Skin epidermis (tissue), 12 donors: Measurements from ENCODE around the gene SCARB1.

Experiments used
- H3K27ac ChIP-seq, 21 experiments: fragments of 200-600 bp; sonication (generic) in 11 of 21; one replicate each; pipeline ENCODE4 v1.5.0; 2020; ENCODE audit warnings: mild to moderate bottlenecking in 3 of 21, inconsistent platforms in 2 of 21, moderate library complexity in 2 of 21
- H3K4me3 ChIP-seq, 7 experiments: fragments of 200-600 bp; sonication (generic) in 2 of 7; one replicate each; pipeline ENCODE4 v1.5.0; 2020; ENCODE audit warnings: inconsistent platforms in 2 of 7, mild to moderate bottlenecking in 2 of 7, moderate library complexity in 1 of 7

The SCARB1 gene

GRCh38 chr12:124742678-124743077 is 121.0 kb downstream of the SCARB1 start:
- H3K4me3 ChIP-seq, result no peak overlapping the region
- no peak overlapping the region for H3K27ac ChIP-seq

DNA sequence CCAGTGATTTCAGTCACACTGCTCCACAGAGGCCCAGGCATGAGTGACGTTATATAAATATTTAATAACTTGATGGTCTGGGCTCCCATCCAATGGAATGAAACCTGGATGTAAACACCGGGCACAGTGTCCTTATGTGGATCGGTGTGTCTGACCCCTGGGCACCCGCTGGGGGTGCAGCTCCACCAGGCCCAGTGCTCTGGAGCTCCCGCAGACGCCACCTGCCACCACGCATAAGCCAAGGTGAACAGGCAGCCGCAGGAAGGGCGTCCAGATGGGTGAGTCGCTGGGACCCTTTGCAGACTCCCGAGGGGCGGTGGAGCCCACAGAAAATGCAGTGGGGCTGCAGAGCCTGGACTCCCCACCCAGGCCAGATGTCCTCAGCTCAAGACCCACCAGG is 121.6 kb downstream of the SCARB1 start:
- H3K27ac ChIP-seq, result no peak overlapping the region

DNA sequence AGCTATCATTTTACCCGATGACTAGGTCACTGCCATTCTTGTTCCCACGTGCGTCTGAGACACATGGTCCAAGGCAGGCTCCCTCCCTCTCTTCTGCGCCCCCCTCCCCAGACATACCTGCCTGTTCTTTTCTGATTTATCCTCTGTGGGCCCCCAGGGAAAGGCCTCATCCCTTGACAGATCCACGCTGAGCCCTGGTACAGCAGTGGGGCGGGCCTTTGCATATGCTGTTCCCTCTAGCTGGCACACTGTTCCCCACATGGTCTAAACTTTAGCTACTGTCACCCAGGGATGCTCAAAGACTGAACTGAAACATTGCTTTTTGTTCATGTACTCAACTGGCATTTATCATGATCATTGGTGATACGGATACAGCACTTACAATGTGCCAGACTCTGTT is 122.5 kb downstream of the SCARB1 start:
- Histone ChIP-seq H3K27ac (peak overlapping the region in 2 of 21 experiments; percentile 8 to 43), H3K4me3 (no peak overlapping the region)

More for the DNA sequence above, 121.6 kb downstream of the SCARB1 start:
- H3K4me3 ChIP-seq, result no peak overlapping the region

GRCh38 chr12:124740691-124741137 is 123.0 kb downstream of the SCARB1 start:
- no peak overlapping the region for H3K4me3 ChIP-seq
- H3K27ac ChIP-seq, result peak overlapping the region in 5 of 21 experiments; percentile 8 to 43 (median 19)

DNA sequence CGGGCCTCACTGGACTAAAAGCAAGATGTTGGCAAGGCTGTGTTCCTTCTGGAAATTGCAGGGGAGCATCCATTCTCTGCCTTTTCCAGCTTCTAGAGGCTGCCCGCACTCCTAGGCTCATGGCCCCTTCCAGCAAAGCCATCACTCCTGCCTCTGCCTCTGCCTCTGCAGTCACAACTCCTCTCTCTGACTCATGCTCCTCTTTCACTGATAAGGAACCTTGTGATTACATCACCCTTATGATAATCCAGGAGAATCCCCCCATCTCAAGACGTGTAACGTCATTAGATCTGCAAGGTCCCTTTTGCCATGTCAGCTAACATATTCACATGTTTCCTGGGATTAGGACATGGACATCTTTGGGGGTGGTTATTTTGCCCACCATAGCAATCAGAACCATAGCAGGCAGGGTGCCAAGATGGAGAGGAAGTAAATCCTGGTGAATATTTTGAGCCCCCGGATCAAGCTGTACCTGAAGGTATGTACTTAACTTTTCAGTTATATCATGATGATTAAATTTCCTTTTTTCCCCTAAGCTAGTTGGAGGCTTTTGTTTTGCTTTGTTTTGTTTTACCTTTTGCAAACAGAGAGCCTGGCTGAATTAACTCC is 123.6 kb downstream of the SCARB1 start:
- H3K27ac ChIP-seq, result peak overlapping the region in 4 of 21 experiments; percentile 8 to 41 (median 15)
- no peak overlapping the region for H3K4me3 ChIP-seq

GRCh38 chr12:124738636-124739467 is 124.8 kb downstream of the SCARB1 start:
- Histone ChIP-seq H3K4me3 (no peak overlapping the region), H3K27ac (no peak overlapping the region)

- Histone ChIP-seq H3K4me3 (no peak overlapping the region), H3K27ac (no peak overlapping the region)
Measured at GRCh38 chr12:124737772-124738635, 125.7 kb downstream of the SCARB1 start.

DNA sequence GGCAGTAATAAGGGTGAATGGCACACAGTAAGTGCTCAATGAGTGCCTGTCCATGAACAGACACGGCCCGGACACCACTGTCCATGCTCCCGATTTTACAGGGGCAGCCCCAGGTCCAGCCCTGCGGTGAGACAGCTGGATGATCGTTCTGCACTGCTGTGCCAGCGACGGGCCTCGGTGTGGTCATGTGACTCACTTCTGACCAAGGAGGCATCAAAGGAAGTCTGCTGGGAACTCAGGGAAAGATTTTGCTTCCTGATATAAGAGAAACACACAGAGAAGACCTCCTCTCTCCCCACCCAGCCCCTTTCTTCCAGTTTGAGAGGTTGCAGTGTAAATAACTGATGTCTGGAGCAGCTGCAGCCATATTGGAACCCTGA is 126.6 kb downstream of the SCARB1 start:
- Histone ChIP-seq H3K27ac (peak overlapping the region in 2 of 21 experiments; percentile 42 to 73), H3K4me3 (no peak overlapping the region)

DNA sequence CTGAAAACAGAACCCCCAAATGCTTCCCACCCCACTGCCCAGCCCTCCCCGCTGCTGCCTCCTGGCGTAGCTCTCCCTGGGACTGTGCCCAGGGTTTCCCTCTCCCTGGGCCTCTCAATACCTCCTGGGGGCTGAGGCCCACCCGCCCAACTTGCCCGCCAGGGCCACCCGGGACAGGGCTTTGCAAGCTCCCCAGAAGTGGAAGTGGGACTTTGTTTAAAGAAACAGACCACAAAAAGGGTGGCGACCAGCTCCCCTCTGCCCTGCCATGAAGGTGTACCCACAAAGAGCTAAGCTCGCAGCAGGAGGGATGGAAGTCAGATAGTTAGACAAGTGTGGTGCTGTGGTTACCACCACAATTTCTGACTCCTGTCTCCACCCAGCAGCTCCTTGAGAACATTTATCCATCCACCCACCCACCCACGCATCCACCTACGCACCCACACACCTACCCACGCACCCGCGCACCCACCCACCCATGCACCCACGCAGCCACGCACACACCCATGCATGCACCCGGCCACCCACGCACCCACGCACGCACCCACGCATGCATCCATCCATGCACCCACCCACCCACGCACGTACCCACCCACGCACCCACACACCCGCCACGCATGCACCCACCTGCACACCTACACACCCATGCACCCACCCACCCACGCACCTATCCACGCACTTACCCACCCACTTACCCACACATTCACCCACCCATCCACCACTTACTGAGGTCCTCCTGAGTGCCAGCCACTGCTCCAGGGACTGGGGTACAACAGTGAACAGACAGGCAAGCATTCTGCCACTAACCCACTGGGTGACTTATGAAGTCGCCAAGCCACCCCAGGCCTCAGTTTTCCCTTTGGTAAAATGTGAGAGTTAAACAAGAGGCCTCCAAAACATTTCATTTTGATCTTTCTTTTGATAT is 127.3 kb downstream of the SCARB1 start:
- H3K4me3 ChIP-seq, result no peak overlapping the region
- H3K27ac ChIP-seq, result peak overlapping the region in 6 of 21 experiments; percentile 0 to 73 (median 38)

- Histone ChIP-seq H3K4me3 (no peak overlapping the region), H3K27ac (peak overlapping the region in 6 of 21 experiments; percentile 1 to 54 (median 30))
Measured at GRCh38 chr12:124734224-124734788, 129.4 kb downstream of the SCARB1 start.

DNA sequence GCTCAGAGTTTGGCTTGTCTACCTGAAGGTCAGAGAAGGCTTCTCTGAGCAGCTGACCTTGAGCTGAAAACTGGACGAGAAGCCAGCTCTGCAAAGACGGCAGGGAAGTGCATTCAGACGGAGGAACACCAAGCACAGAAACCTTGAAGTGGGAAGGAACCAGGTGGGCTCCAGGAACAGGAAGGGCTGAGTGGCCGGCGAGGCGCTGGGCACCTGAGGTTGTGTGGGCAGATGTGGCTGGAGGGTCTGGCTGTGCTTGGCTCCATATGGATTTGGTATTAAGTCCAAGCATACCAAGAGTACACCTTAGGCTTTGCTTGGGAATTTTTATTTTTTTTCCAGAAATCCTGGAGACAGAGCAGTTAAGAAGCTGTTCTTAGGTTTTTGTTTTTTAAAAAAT is 130.6 kb downstream of the SCARB1 start:
- no peak overlapping the region for H3K4me3 ChIP-seq
- peak overlapping the region in 6 of 21 experiments; percentile 23 to 66 (median 38) for H3K27ac ChIP-seq

- H3K27ac ChIP-seq, result peak overlapping the region in 9 of 21 experiments; percentile 15 to 74 (median 39)
- H3K4me3 ChIP-seq, result no peak overlapping the region
Measured at GRCh38 chr12:124732275-124733075, 131.2 kb downstream of the SCARB1 start.

- H3K4me3 ChIP-seq, result no peak overlapping the region
- H3K27ac ChIP-seq, result peak overlapping the region in 4 of 21 experiments; percentile 11 to 47 (median 42)
Measured at GRCh38 chr12:124731869-124732268, 131.8 kb downstream of the SCARB1 start.

DNA sequence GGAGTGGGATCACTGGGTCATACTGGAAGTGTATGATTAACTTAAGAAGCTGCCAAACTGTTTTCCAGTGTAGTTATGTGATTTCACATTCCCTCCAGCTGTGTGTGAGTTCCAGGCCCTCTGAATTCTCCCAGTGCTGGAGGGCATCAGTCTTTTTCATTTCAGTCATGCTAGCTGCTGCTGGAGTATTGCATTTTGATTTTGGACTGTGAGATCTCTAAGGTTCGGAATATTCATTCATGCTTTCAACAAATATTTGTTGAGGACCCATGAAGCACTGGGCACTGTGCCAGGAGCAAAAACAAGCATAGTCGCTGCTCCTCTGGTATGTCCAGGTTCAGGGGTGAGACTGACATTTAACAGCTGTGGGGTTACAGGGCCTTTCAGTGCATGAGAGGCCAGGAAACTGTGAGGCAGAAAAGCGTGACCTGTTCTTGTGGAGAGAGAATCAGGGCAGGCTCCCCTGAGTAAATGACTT is 133.2 kb downstream of the SCARB1 start:
- Histone ChIP-seq H3K27ac (peak overlapping the region in 2 of 21 experiments; percentile 2 to 36), H3K4me3 (no peak overlapping the region)

- Histone ChIP-seq H3K4me3 (no peak overlapping the region), H3K27ac (peak overlapping the region in 16 of 21 experiments; percentile 15 to 81 (median 64))
Measured at GRCh38 chr12:124727922-124728321, 135.7 kb downstream of the SCARB1 start.

- Histone ChIP-seq H3K27ac (peak overlapping the region in 19 of 21 experiments; percentile 7 to 81 (median 62)), H3K4me3 (no peak overlapping the region)
Measured at GRCh38 chr12:124727264-124727800, 136.3 kb downstream of the SCARB1 start.
